Omental fat pad (tissue), 4 donors: Measurements from ENCODE around the gene SMIM24. TPM values are rescaled to one million over a fixed set of nuclear protein-coding genes. Genes with fewer than 3 reads are reported as not detected.

Experiments
- ATAC-seq: fragments of 150-250 bp; one replicate; pipeline ENCODE4 v1.9.1; 2016; ENCODE audit warnings: mild to moderate bottlenecking, moderate library complexity; ENCODE audit not compliant: low FRiP score
- DNase-seq: peaks from one replicate; pipeline ENCODE4 v3.0.0-alpha.2; 2019; ENCODE audit warnings: low spot score
- CTCF ChIP-seq, 3 donors: fragments of 450-650 bp; IDR thresholded peaks; one replicate each; pipeline ENCODE4 v1.5.1; 2016 to 2017; ENCODE audit warnings: antibody characterized with exemption in 3 of 3, mild to moderate bottlenecking in 3 of 3, moderate library complexity in 2 of 3
- total RNA-seq, 4 donors: library from RNA; depleted of rRNA; stranded (reverse); fragments of >200 nt; gene quantifications; one replicate each; pipeline ENCODE4 v1.1.0, GENCODE V29; 2016

The SMIM24 gene
- total RNA-seq, 4 donors from 2014 or later: not detected

GRCh38 chr19:3469638-3470499 lies 10.5 kb downstream of the SMIM24 start:
- ATAC-seq (no peak), DNase-seq (no peak)
- no peak for TF ChIP-seq CTCF (IDR thresholded peaks at IDR 0.05)

- TF ChIP-seq CTCF (IDR thresholded peaks at IDR 0.05): no peak
- ATAC-seq (no peak), DNase-seq (no peak)
Observed at GRCh38 chr19:3468211-3468610, 12.1 kb downstream of the SMIM24 start.

GRCh38 chr19:3467437-3468198 lies 12.7 kb downstream of the SMIM24 start:
- no peak for TF ChIP-seq CTCF (IDR thresholded peaks at IDR 0.05)
- ATAC-seq (no peak), DNase-seq (no peak)

- TF ChIP-seq CTCF (IDR thresholded peaks at IDR 0.05): no peak
- ATAC-seq: no peak
- DNase-seq: no peak
Observed at GRCh38 chr19:3466635-3467034, 13.7 kb downstream of the SMIM24 start.

- no peak for TF ChIP-seq CTCF (IDR thresholded peaks at IDR 0.05)
- no peak for ATAC-seq
- DNase-seq: no peak
Observed at GRCh38 chr19:3465552-3465951, 14.8 kb downstream of the SMIM24 start.

GRCh38 chr19:3464587-3465235 lies 15.6 kb downstream of the SMIM24 start:
- no peak for ATAC-seq
- no peak for DNase-seq
- no peak for TF ChIP-seq CTCF (IDR thresholded peaks at IDR 0.05)
